Measurements from ENCODE around the gene EVI5.
"Not testable (repeated sequence)": the region's sequence is repeated elsewhere in the genome, so short reads cannot be mapped to it uniquely, and the experiment has no call there.

The EVI5 gene

DNA sequence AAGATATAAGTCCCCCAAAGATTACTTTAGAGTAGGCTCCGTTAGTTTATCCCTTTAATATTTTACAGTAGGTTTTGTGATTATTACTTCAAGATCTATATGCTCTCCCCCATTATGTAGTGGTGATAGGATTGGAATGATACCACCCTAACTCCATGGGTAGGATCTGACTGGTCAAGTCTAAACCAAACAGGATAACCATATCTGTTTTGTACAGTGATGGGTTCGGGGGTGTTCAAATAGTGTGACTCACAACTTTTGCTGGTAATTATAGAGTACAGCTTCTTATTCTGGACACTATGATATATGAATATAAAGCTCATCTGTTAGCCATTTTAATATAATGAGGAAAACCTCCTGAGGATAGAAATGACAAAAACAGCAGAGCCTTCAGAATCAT is 212.4 kb downstream of the EVI5 start:
- DNase-seq (ENCODE audit: low read depth): no peak

DNA sequence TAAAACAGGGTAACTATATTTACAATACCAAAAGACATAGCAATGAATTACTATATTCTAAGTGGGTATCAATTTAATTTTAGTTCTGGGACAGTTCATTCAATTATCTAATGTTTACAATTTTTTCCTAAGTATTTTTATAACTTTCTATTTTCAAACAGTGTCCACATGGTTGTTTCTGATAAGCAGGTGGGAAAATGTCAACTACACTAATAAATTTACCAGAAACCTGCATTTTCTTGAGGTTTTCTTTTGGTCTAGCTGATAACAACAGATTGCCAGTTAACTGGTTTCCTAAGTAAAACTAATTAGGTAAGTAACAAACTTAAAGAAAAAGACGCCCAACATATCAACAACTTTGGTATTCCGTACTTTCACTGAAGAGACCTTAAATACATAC is 213.3 kb downstream of the EVI5 start:
- no peak for DNase-seq (ENCODE audit: low read depth)

DNA sequence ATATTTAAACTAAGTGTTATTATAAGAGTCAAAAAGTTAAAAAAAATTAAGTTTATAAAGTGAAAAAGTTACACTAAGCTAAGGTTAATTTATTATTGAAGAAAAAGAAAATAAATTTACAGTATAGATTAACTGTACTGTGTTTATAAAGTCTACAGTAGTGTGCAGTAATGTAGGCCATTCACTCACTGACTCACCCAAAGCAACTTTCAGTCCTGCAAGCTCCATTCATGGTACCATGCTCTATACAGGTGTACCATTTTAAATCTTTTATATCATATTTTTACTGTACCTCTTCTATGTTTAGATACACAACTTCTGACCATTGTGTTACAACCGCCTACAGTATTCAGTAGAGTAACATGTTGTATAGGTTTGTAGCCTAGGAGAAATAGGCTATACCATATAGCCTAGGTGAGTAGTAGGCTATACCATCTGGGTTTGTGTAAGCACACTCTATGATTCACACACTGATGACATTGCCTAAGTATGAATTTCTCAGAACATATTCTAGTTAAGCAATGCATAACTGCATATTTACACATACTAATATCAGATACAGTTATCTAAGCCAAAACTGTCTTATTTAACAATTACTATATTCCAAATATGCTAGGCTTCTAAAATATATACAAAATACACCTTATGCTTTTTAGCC is 217.6 kb downstream of the EVI5 start:
- no peak for DNase-seq (ENCODE audit: low read depth)

DNA sequence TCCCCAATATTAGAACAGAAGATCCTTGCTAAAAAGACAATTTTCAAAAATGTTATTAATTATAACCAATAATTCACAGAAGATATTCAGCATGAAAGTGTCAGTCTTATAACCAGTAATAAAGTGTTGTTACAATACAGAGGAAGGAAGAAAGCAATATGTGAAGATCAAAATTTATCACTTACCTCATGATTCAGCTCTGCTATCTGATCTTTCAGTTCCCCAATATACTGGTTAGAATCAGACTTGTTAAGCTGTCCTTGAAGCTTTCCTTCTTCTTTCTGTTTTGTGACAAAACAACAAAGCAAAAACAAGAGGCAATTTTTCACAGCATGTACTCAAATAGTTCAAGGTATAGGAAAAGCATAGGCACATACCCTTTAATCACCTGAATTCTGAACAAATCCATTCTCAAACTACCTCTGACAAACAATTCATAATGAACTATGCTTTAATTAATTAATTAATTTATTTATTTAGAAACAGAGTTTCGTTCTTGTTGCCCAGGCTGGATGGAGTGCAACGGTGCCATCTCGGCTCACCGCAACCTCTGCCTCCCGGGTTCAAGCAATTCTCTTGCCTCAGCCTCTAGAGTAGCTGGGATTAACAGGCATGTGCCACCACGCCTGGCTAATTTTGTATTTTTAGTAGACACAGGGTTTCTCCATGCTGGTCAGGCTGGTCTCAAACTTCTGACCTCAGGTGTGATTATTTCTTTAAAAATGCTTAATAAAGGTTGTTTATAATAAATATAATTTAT is 221.3 kb downstream of the EVI5 start:
- no peak for DNase-seq (ENCODE audit: low read depth)

- DNase-seq (ENCODE audit: low read depth): no peak
Measured at GRCh38 chr1:92556350-92556749, 228.6 kb downstream of the EVI5 start.

- DNase-seq (ENCODE audit: low read depth): no peak
Measured at GRCh38 chr1:92554216-92554615, 230.7 kb downstream of the EVI5 start.

DNA sequence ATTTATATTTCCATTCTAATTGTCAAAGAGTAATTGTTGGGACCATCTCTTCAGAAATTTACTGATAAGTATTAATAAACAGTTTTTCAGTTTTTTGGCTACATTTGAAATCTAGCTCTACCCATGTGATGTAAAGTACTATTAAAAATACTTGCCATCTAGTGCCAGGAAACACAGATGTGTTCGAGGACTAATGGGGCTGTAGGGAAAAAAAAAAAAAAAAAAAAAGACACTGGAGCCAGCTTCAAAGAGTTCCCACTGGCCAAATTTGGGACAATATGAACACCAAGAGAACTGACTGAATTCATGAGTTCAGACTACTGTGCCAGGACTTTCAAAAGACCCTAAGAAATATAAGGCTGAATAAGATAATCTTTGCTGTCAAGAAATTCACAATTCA is 233.0 kb downstream of the EVI5 start:
- DNase-seq (ENCODE audit: low read depth): no peak

- DNase-seq (ENCODE audit: low read depth): no peak
Measured at GRCh38 chr1:92544756-92545165, 240.1 kb downstream of the EVI5 start.

DNA sequence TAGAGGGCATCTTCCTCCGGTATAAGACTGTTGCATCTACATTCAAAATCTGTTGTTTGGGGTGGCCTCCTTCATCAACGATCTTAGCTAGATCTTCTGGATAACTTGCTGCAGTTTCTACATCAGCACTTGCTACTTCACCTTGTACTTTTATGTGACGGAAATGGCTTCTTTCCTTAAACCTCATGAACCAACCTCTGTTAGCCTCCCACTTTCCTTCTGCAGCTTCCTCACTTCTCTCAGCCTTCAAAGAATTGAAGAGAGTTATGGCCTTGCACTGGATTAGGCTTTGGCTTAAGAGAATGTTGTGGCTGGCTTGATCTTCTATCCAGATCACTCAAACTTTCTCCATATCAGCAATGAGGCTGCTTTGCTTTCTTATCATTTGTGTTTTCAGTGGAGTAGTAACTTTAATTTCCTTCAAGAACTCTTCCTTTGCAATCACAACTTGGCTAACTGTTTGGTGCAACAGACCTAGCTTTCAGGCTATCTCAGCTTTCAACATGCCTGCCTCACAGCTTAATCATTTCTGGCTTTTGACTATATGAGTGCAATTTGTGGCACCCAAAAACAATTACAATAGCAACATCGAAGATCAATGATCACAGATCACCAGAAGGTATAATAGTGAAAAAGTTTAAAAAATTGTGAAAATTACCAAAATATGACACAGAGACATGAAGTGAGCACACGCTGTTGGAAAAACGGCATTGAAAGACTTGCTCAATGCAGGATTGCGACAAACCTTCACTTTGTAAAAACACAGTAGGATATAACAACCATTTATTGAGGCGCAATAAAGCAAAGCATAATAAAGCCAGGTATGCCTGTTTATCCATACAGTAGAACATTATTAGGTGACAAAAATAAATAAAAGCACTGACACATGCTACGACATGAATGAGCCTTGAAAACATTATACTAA is 241.5 kb downstream of the EVI5 start:
- no peak for DNase-seq (ENCODE audit: low read depth)

DNA sequence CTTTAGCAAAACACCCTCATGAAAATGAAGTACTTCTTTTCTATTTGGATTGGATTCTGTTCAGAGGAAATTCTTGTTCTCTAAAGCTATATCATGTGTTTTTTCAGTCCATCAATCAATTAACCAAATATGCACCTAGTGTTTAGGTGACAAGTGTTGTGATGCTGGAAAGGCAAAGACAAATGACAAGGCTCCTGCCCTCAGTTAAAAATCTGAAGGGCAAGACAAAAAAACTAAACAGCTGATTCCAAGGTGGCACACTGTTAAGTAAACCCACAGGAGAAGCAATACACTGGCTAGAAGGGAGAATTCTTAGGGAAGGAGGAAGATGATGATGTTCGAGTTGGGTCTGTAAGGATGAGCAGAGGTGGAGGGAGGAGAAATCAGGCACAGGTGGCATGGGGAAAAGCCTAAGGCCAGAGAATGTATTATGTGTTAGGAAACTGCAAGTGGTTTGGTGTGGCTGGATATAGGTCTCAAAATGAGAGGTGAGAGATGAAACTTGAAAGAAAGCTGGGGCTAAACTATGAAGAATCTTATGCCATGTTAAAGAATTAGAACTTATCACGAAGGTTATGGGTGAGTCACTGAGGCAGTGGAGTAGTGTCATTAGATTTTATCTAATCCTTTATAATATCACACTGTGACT is 246.4 kb downstream of the EVI5 start:
- DNase-seq (ENCODE audit: low read depth): no peak

GRCh38 chr1:92538048-92538412 is 246.9 kb downstream of the EVI5 start:
- DNase-seq (ENCODE audit: low read depth): no peak

DNA sequence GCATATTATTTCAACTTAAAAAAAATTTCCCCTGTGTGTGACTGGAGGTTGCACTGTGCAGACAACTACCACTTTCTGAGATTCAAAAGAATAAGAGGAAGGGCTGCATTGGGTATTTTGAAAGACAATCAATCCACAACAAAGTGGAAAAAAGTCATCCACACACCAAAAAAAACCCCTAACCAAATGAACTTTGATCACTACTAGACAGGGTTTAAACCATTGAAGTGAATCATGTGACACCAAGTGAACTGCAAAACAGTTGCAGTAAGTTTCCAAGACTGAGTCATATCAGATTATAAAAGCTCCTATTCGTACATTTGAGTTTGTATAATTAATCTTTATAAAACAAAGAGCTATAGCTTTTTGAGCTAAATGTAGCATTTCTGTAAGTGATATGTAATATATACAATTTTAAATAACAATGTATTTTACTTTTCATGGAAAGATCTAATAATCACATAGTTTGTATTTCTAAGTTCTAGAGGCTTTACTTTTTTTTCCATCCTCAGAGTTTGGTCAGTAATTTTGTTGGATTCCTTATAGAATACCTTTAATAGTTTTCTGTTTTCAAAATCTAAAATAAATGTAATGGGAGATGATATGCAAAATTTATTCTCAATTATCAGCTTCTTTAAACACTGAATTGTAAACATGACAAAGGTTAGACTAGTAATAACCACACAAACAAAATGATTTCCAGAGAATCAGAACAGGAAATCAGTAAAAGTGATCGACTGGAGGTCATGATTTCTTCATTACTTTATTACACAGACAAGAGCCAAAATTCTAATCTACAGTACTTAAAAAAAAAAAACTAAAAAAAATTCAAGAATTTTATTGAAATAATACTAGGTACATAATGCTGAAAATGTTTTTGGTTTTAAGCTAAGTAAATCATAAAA is 247.7 kb downstream of the EVI5 start:
- peak; percentile 13 for DNase-seq (ENCODE audit: low read depth)

DNA sequence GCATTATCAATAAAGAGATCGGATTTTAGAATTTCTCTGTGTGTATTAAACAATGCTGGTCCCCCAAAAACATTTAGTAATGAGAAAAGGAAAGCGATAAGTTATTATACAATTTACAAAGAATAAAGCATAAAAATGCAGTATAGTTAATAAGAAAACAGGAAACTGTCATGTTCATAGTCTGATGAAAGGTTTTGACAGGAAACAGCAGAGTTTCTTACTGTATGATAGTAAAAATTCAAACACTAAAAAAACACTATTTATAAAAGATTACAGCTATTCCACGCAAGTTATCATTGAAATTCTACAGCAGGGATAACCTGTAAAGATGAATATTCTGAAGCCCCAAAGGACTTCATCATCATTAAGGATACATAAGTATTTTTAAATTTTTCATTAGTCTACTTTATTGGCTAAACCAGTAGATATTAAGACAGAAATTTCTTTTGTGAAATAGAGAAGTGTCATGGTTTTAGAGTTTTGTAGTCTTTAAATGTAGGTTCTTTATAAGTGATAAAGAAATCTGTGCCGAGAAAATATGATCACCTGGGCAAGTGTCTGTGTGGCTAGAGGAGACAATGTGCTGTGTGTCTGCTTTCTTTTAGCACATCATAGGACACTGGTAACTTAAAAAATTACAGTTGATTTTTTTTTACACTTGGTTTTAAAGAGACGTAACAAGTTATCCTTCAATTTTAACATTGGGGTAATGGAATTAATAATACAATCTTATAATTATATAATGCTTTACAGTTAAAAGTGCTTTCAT is 248.5 kb downstream of the EVI5 start:
- no peak for DNase-seq (ENCODE audit: low read depth)

DNA sequence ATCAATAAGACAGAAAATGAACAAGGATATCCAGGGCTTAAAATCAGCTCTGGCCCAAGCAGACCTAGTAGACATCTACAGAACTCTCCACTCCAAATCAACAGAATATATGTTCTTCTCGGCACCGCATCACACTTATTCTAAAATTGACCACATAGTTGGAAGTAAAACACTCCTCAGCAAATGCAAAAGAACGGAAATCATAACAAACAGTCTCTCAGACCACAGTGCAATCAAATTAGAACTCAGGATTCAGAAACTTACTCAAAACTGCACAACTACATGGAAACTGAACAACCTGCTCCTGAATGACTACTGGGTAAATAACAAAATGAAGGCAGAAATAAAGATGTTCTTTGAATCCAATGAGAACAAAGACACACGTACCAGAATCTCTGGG is 252.5 kb downstream of the EVI5 start:
- not testable (repeated sequence) for DNase-seq (ENCODE audit: low read depth)

- DNase-seq (ENCODE audit: low read depth): not testable (repeated sequence)
Measured at GRCh38 chr1:92531939-92532338, 253.0 kb downstream of the EVI5 start.

DNA sequence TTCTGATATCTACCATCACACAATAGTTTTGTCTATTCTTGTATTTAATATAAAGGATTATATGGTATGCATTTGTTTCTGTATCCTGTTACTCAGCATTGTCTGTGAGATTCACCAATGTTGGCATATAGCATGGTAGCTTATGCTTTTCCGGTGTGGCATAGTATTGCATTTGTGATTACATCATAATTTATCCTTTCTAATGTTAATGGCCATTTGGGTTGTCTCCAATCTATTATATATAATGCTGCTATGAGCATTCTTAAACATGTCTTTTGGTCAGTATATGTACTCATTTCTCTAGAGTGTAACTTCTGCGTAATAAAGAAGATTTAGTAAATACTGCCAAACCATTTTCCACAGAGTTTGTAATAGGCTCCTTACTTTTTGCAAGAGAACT is 257.2 kb downstream of the EVI5 start:
- DNase-seq (ENCODE audit: low read depth): no peak

DNA sequence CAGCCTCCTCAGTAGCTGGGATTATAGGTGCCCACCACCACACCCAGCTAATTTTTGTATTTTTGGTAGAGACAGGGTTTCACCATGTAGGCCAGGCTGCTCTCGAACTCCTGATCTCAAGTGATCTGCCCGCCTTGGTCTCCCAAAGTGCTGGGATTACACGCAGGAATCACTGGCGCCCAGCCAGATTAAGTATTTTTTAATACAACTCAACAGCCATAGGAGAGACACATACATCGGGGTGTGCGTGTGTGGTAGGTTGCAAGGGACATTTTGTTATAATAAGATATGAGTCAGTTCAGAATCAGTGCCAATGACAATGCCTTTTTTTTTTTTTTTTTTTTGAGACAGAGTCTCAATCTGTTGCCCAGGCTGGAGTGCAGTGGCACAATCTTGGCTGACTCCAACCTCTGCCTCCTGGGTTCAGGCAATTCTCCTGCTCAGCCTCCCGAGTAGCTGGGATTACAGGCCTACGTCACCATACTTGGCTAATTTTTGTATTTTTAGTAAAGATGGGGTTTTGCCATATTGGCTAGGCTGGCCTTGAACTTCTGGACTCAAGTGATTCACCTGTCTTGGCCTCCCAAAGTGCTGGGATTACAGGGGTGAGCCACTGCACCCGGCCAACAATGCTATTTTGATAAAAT is 259.8 kb downstream of the EVI5 start:
- not testable (repeated sequence) for DNase-seq (ENCODE audit: low read depth)

- no peak for DNase-seq (ENCODE audit: low read depth)
Measured at GRCh38 chr1:92519043-92519442, 265.9 kb downstream of the EVI5 start.

GRCh38 chr1:92516574-92516973 is 268.3 kb downstream of the EVI5 start:
- no peak for DNase-seq (ENCODE audit: low read depth)

GRCh38 chr1:92515796-92516201 is 269.1 kb downstream of the EVI5 start:
- no peak for DNase-seq (ENCODE audit: low read depth)

Data from activated gamma-delta T cell treated with anti-CD3 and anti-CD28 coated beads, Interleukin-2, amount 50 U/mL, for 16 hours (primary cell).